WTC11 (cell line): ENCODE results near the gene KIF5A. TPM values are rescaled to one million over a fixed set of nuclear protein-coding genes. Genes with fewer than 3 reads are reported as not detected.

Experiments used
- ATAC-seq: fragments of 200-7000 bp; cut with Tn5 transposase; 2 replicates; pipeline ENCODE4 v1.10.0; 2021; ENCODE audit warnings: mild to moderate bottlenecking, moderate library complexity
- CTCF ChIA-PET: fragments of 300-600 bp; sonication (Branson Sonifier 250); formaldehyde crosslinking; loops from one replicate; lab custom pipeline; 2021; ENCODE audit warnings: antibody characterized with exemption; lab: Charles Lee
- POLR2A ChIA-PET: fragments of 350-600 bp; sonication (Branson Sonifier 250); formaldehyde crosslinking; loops from one replicate; lab custom pipeline; 2021; ENCODE audit warnings: antibody characterized with exemption; lab: Charles Lee
- DNase-seq: peaks from one replicate; pipeline ENCODE4 v3.0.0; 2021; ENCODE audit warnings: low spot score
- H3K27ac Mint-ChIP-seq: 2 replicates; pipeline ENCODE4 v1.8.0; 2021; ENCODE audit warnings: mixed read lengths
- H3K27me3 Mint-ChIP-seq: 2 replicates; pipeline ENCODE4 v1.8.0; 2021; ENCODE audit warnings: low read depth, mild to moderate bottlenecking, moderate library complexity, mixed read lengths
- H3K36me3 Mint-ChIP-seq: 2 replicates; pipeline ENCODE4 v1.8.0; 2021; ENCODE audit warnings: mixed read lengths
- H3K4me1 Mint-ChIP-seq: 2 replicates; pipeline ENCODE4 v1.8.0; 2022; ENCODE audit warnings: mixed read lengths
- H3K4me3 Mint-ChIP-seq: 2 replicates; pipeline ENCODE4 v1.8.0; 2021; ENCODE audit warnings: mild to moderate bottlenecking, moderate library complexity, mixed read lengths
- H3K9me3 Mint-ChIP-seq: 2 replicates; pipeline ENCODE4 v1.8.0; 2021; ENCODE audit warnings: mixed read lengths
- GRHL2 ChIP-seq: fragments of 250-450 bp; sonication (Bioruptor Pico); IDR thresholded peaks from 2 replicates; pipeline ENCODE4 v1.8.0; 2022; ENCODE audit warnings: mild to moderate bottlenecking, moderate library complexity; ENCODE audit not compliant: insufficient replicate concordance, severe bottlenecking
- JAZF1 ChIP-seq: fragments of 250-450 bp; sonication (Bioruptor Pico); IDR thresholded peaks from 2 replicates; pipeline ENCODE4 v1.9.0; 2021; ENCODE audit warnings: moderate library complexity, mild to moderate bottlenecking, inconsistent platforms
- NFATC4 ChIP-seq: fragments of 250-450 bp; sonication (Bioruptor Pico); IDR thresholded peaks from 2 replicates; pipeline ENCODE4 v1.9.0; 2021; ENCODE audit warnings: mild to moderate bottlenecking
- RORB ChIP-seq: fragments of 250-450 bp; sonication (Bioruptor Pico); IDR thresholded peaks from 2 replicates; pipeline ENCODE4 v1.9.0; 2021; ENCODE audit warnings: mild to moderate bottlenecking
- SMAD3 ChIP-seq: sonication (generic); formaldehyde crosslinking; IDR thresholded peaks from 2 replicates; pipeline ENCODE4 v1.8.0; 2022; ENCODE audit warnings: missing genetic modification reagents, mild to moderate bottlenecking, borderline replicate concordance
- SMAD4 ChIP-seq: sonication (generic); formaldehyde crosslinking; IDR thresholded peaks from 2 replicates; pipeline ENCODE4 v1.8.0; 2022; ENCODE audit warnings: mild to moderate bottlenecking, missing genetic modification reagents
- SOX15 ChIP-seq: fragments of 250-450 bp; sonication (Bioruptor Pico); IDR thresholded peaks from 2 replicates; pipeline ENCODE4 v1.9.0; 2021; ENCODE audit warnings: mild to moderate bottlenecking
- SP1 ChIP-seq: sonication (generic); formaldehyde crosslinking; conservative IDR thresholded peaks from 2 replicates; pipeline ENCODE4 v1.8.1; 2022; ENCODE audit warnings: missing genetic modification reagents
- TEAD1 ChIP-seq: sonication (generic); formaldehyde crosslinking; IDR thresholded peaks from 2 replicates; pipeline ENCODE4 v1.8.0; 2022; ENCODE audit warnings: mild to moderate bottlenecking, missing genetic modification reagents
- ZBTB21 ChIP-seq: sonication (generic); formaldehyde crosslinking; IDR thresholded peaks from 2 replicates; pipeline ENCODE4 v1.8.1; 2023; ENCODE audit warnings: mild to moderate bottlenecking, missing genetic modification reagents, borderline replicate concordance
- ZNF219 ChIP-seq: sonication (generic); formaldehyde crosslinking; IDR thresholded peaks from 2 replicates; pipeline ENCODE4 v1.8.0; 2023; ENCODE audit warnings: missing genetic modification reagents, mild to moderate bottlenecking, borderline replicate concordance
- ZNF263 ChIP-seq: sonication (generic); formaldehyde crosslinking; IDR thresholded peaks from 2 replicates; pipeline ENCODE4 v1.8.1; 2022; ENCODE audit warnings: low read depth, mild to moderate bottlenecking, moderate library complexity, missing genetic modification reagents
- total RNA-seq: library from RNA; stranded (reverse); gene quantifications from 3 replicates; pipeline ENCODE4 v1.2.3, GENCODE V29; 2021
- TF ChIP-seq, protein P1 (sequence below): fragments of 250-450 bp; sonication (Bioruptor Pico); IDR thresholded peaks from 2 replicates; pipeline ENCODE4 v1.8.0; 2021; ENCODE audit warnings: mild to moderate bottlenecking
- TF ChIP-seq, protein P2 (sequence below): sonication (generic); formaldehyde crosslinking; IDR thresholded peaks from 2 replicates; pipeline ENCODE4 v1.8.0; 2022; ENCODE audit warnings: mild to moderate bottlenecking, missing genetic modification reagents
- TF ChIP-seq, protein P3 (sequence below): fragments of 250-450 bp; sonication (Bioruptor Pico); IDR thresholded peaks from 2 replicates; pipeline ENCODE4 v2.1.2; 2022; ENCODE audit warnings: mild to moderate bottlenecking, moderate library complexity
- TF ChIP-seq, protein P4 (sequence below): sonication (generic); formaldehyde crosslinking; IDR thresholded peaks from 2 replicates; pipeline ENCODE4 v1.8.0; 2022; ENCODE audit warnings: missing genetic modification reagents
- TF ChIP-seq, protein P5 (sequence below): sonication (generic); formaldehyde crosslinking; IDR thresholded peaks from 2 replicates; pipeline ENCODE4 v1.8.0; 2022; ENCODE audit warnings: mild to moderate bottlenecking, missing genetic modification reagents
- TF ChIP-seq, protein P6 (sequence below): sonication (generic); formaldehyde crosslinking; IDR thresholded peaks from 2 replicates; pipeline ENCODE4 v1.8.0; 2022; ENCODE audit warnings: mild to moderate bottlenecking, missing genetic modification reagents
- TF ChIP-seq, protein P7 (sequence below): fragments of 250-450 bp; sonication (Bioruptor Pico); IDR thresholded peaks from 2 replicates; pipeline ENCODE4 v1.9.0; 2021; ENCODE audit warnings: moderate library complexity, mild to moderate bottlenecking, inconsistent platforms, borderline replicate concordance

KIF5A gene
- total RNA-seq, 1 experiment from 2014 or later: 16.1 TPM

DNA sequence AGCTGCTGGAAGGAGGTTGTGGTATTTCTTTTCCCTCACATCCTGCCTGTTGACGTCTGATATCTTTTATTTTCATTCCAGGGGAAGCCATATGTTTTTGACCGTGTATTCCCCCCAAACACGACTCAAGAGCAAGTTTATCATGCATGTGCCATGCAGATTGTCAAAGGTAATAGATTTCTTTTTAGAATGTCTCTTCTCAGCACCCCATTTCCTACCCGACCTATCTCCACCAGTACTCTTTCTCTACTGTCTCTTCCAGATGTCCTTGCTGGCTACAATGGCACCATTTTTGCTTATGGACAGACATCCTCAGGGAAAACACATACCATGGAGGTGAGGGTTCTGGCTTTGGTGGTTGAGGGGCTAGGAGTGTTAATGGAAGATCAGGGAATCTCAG is 13.5 kb downstream of the KIF5A start:
- DNase-seq (no peak), ATAC-seq (no peak)
- no peaks in the 10 kb centered on the region for H3K9me3 Mint-ChIP-seq
- peaks cover 7% of the 10 kb centered on the region for H3K36me3 Mint-ChIP-seq
- H3K4me3 Mint-ChIP-seq: no peak overlapping the region
- H3K4me1 Mint-ChIP-seq: no peaks in the 10 kb centered on the region
- no peak for TF ChIP-seq NFATC4
- TF ChIP-seq SMAD4 (CRISPR knock-in tag): no peak
- ChIA-PET CTCF (no interaction called here), POLR2A (no interaction called here)
- H3K27me3 Mint-ChIP-seq: no peaks in the 10 kb centered on the region
- H3K27ac Mint-ChIP-seq: no peak overlapping the region

DNA sequence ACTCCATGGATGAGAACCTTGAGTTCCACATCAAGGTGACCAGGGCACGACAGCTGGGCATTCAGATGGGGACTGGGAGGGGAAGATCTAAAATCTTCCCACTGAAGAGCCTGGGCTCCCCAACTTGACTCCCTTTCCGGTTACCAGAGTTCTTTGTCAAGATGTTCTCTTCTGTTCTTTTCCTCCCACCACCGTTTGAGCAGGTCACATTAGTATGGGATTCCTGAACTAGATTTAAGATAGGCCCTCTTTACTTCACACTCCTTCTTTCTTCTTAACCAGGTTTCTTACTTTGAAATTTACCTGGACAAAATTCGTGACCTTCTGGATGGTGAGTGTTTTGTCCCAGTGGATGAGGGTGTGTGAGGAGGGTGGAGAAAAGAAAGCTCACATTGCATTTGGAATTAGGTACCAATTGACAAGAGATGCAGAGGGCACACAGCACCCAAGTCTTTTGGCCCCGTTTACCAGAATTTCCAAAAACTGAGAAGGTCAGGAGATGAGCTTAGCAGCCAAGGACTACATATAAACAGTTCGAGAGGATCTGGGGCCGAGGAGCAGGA is 14.4 kb downstream of the KIF5A start:
- DNase-seq: no peak
- ATAC-seq: no peak
- CTCF ChIA-PET: no interaction called here
- POLR2A ChIA-PET: no interaction called here
- no peaks in the 10 kb centered on the region for H3K9me3 Mint-ChIP-seq
- H3K4me3 Mint-ChIP-seq: no peak overlapping the region
- TF ChIP-seq SMAD4 (CRISPR knock-in tag) (no peak), RORB (no peak)
- H3K27ac Mint-ChIP-seq: no peak overlapping the region
- no peaks in the 10 kb centered on the region for H3K27me3 Mint-ChIP-seq
- H3K4me1 Mint-ChIP-seq: no peaks in the 10 kb centered on the region
- H3K36me3 Mint-ChIP-seq: peaks cover 13% of the 10 kb centered on the region

DNA sequence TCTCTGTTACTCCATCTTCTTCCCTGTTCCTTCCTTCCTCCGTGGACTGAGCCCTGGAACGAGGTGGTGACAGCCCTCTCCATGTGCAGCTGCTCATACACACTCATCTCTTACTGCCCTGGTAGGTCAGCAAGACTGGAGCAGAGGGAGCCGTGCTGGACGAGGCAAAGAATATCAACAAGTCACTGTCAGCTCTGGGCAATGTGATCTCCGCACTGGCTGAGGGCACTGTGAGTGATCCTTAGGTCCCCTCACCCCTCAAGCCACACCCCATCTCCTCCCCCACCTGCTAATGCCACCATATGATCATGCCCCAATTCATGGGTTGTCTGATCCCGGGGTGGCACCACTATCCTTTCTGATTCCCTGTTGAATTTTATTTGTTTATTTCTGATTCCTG is 19.0 kb downstream of the KIF5A start:
- POLR2A ChIA-PET: no interaction called here
- H3K9me3 Mint-ChIP-seq: no peaks in the 10 kb centered on the region
- CTCF ChIA-PET: no interaction called here
- TF ChIP-seq TEAD1 (CRISPR knock-in tag): no peak
- TF ChIP-seq JAZF1 (CRISPR knock-in tag): no peak
- TF ChIP-seq, protein P1, sequence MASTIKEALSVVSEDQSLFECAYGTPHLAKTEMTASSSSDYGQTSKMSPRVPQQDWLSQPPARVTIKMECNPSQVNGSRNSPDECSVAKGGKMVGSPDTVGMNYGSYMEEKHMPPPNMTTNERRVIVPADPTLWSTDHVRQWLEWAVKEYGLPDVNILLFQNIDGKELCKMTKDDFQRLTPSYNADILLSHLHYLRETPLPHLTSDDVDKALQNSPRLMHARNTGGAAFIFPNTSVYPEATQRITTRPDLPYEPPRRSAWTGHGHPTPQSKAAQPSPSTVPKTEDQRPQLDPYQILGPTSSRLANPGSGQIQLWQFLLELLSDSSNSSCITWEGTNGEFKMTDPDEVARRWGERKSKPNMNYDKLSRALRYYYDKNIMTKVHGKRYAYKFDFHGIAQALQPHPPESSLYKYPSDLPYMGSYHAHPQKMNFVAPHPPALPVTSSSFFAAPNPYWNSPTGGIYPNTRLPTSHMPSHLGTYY: no peak
- no peak for TF ChIP-seq SP1 (CRISPR knock-in tag)
- TF ChIP-seq, protein P2, sequence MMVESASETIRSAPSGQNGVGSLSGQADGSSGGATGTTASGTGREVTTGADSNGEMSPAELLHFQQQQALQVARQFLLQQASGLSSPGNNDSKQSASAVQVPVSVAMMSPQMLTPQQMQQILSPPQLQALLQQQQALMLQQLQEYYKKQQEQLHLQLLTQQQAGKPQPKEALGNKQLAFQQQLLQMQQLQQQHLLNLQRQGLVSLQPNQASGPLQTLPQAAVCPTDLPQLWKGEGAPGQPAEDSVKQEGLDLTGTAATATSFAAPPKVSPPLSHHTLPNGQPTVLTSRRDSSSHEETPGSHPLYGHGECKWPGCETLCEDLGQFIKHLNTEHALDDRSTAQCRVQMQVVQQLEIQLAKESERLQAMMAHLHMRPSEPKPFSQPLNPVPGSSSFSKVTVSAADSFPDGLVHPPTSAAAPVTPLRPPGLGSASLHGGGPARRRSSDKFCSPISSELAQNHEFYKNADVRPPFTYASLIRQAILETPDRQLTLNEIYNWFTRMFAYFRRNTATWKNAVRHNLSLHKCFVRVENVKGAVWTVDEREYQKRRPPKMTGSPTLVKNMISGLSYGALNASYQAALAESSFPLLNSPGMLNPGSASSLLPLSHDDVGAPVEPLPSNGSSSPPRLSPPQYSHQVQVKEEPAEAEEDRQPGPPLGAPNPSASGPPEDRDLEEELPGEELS (CRISPR knock-in tag): no peak
- no peak for TF ChIP-seq ZBTB21 (CRISPR knock-in tag)
- TF ChIP-seq, all 79 proteins: peak for 0
- Mint-ChIP-seq H3K27me3 (no peaks in the 10 kb centered on the region), H3K4me1 (no peaks in the 10 kb centered on the region), H3K4me3 (no peak overlapping the region), H3K27ac (no peak overlapping the region), H3K36me3 (peaks cover 36% of the 10 kb centered on the region)
- DNase-seq (no peak), ATAC-seq (no peak)

DNA sequence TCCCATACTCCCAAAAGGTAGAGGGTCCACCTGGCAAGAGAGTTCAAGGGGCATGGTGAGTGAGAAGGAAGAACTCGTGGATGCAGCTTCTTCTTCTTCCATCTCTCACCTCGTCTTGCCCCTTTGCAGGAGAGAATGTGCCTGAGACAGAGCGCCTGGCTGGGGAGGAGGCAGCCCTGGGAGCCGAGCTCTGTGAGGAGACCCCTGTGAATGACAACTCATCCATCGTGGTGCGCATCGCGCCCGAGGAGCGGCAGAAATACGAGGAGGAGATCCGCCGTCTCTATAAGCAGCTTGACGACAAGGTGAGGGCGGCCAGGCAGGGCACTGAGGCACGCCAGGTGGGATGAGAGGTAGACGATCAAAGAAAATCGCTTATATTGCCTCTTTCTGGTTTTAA is 20.0 kb downstream of the KIF5A start:
- ChIA-PET CTCF (interaction anchor here (1.0 to 3.7 kb wide), 2 partner anchors 13 to 63 kb away, joined by 4 to 18 read pairs; partner anchors contain the start of gene B4GALNT1), POLR2A (no interaction called here)
- H3K27ac Mint-ChIP-seq: no peak overlapping the region
- H3K4me1 Mint-ChIP-seq: no peaks in the 10 kb centered on the region
- H3K4me3 Mint-ChIP-seq: no peak overlapping the region
- no peak for ATAC-seq
- H3K36me3 Mint-ChIP-seq: peaks cover 32% of the 10 kb centered on the region
- TF ChIP-seq, protein P3, sequence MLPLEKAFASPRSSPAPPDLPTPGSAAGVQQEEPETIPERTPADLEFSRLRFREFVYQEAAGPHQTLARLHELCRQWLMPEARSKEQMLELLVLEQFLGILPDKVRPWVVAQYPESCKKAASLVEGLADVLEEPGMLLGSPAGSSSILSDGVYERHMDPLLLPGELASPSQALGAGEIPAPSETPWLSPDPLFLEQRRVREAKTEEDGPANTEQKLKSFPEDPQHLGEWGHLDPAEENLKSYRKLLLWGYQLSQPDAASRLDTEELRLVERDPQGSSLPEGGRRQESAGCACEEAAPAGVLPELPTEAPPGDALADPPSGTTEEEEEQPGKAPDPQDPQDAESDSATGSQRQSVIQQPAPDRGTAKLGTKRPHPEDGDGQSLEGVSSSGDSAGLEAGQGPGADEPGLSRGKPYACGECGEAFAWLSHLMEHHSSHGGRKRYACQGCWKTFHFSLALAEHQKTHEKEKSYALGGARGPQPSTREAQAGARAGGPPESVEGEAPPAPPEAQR (CRISPR knock-in tag): no peak
- TF ChIP-seq SMAD3 (CRISPR knock-in tag) (no peak), GRHL2 (CRISPR knock-in tag) (no peak), ZNF219 (CRISPR knock-in tag) (no peak), ZNF263 (CRISPR knock-in tag) (no peak), SOX15 (CRISPR knock-in tag) (no peak)
- TF ChIP-seq, protein P4, sequence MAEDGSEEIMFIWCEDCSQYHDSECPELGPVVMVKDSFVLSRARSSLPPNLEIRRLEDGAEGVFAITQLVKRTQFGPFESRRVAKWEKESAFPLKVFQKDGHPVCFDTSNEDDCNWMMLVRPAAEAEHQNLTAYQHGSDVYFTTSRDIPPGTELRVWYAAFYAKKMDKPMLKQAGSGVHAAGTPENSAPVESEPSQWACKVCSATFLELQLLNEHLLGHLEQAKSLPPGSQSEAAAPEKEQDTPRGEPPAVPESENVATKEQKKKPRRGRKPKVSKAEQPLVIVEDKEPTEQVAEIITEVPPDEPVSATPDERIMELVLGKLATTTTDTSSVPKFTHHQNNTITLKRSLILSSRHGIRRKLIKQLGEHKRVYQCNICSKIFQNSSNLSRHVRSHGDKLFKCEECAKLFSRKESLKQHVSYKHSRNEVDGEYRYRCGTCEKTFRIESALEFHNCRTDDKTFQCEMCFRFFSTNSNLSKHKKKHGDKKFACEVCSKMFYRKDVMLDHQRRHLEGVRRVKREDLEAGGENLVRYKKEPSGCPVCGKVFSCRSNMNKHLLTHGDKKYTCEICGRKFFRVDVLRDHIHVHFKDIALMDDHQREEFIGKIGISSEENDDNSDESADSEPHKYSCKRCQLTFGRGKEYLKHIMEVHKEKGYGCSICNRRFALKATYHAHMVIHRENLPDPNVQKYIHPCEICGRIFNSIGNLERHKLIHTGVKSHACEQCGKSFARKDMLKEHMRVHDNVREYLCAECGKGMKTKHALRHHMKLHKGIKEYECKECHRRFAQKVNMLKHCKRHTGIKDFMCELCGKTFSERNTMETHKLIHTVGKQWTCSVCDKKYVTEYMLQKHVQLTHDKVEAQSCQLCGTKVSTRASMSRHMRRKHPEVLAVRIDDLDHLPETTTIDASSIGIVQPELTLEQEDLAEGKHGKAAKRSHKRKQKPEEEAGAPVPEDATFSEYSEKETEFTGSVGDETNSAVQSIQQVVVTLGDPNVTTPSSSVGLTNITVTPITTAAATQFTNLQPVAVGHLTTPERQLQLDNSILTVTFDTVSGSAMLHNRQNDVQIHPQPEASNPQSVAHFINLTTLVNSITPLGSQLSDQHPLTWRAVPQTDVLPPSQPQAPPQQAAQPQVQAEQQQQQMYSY: no peak
- TF ChIP-seq, protein P5, sequence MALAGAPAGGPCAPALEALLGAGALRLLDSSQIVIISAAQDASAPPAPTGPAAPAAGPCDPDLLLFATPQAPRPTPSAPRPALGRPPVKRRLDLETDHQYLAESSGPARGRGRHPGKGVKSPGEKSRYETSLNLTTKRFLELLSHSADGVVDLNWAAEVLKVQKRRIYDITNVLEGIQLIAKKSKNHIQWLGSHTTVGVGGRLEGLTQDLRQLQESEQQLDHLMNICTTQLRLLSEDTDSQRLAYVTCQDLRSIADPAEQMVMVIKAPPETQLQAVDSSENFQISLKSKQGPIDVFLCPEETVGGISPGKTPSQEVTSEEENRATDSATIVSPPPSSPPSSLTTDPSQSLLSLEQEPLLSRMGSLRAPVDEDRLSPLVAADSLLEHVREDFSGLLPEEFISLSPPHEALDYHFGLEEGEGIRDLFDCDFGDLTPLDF (CRISPR knock-in tag): no peak
- TF ChIP-seq, protein P6, sequence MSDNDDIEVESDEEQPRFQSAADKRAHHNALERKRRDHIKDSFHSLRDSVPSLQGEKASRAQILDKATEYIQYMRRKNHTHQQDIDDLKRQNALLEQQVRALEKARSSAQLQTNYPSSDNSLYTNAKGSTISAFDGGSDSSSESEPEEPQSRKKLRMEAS (CRISPR knock-in tag): no peak
- TF ChIP-seq, protein P7, sequence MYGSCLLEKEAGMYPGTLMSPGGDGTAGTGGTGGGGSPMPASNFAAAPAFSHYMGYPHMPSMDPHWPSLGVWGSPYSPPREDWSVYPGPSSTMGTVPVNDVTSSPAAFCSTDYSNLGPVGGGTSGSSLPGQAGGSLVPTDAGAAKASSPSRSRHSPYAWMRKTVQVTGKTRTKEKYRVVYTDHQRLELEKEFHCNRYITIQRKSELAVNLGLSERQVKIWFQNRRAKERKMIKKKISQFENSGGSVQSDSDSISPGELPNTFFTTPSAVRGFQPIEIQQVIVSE: no peak
- no peaks in the 10 kb centered on the region for H3K9me3 Mint-ChIP-seq
- no peak for DNase-seq
- no peaks in the 10 kb centered on the region for H3K27me3 Mint-ChIP-seq
